GM23248 (cell line): Measurements from ENCODE around the gene MALL. TPM values are rescaled to one million over a fixed set of nuclear protein-coding genes. Genes with fewer than 3 reads are reported as not detected.
"Not testable (repeated sequence)": the region's sequence is repeated elsewhere in the genome, so short reads cannot be mapped to it uniquely, and the experiment has no call there.

ENCODE experiments used
- DNase-seq: peaks from one replicate; pipeline ENCODE4 v3.0.0-alpha.2; 2015
- H2AFZ ChIP-seq: fragments of 200-600 bp; sonication (generic); 2 replicates; pipeline ENCODE4 v1.6.1; 2016; ENCODE audit warnings: antibody characterized with exemption
- H3F3A ChIP-seq: fragments of 200-600 bp; sonication (generic); 2 replicates; pipeline ENCODE4 v1.6.1; 2016; ENCODE audit warnings: mild to moderate bottlenecking, antibody characterized with exemption, mixed run types; ENCODE audit not compliant: insufficient read depth
- H3K27ac ChIP-seq: fragments of 200-600 bp; sonication (generic); 2 replicates; pipeline ENCODE4 v1.5.1; 2016; ENCODE audit warnings: mild to moderate bottlenecking
- H3K27me3 ChIP-seq: fragments of 200-600 bp; sonication (generic); replicated peaks from 2 replicates; pipeline ENCODE4 v1.6.1; 2016; ENCODE audit warnings: mild to moderate bottlenecking; ENCODE audit not compliant: insufficient read depth
- H3K36me3 ChIP-seq: fragments of 200-600 bp; sonication (generic); 2 replicates; pipeline ENCODE4 v1.6.1; 2016; ENCODE audit warnings: low read depth, mild to moderate bottlenecking
- H3K4me1 ChIP-seq: fragments of 200-600 bp; sonication (generic); 2 replicates; pipeline ENCODE4 v1.6.1; 2016; ENCODE audit warnings: mild to moderate bottlenecking; ENCODE audit not compliant: insufficient read depth
- H3K4me2 ChIP-seq: fragments of 200-600 bp; sonication (generic); one replicate; pipeline ENCODE4 v1.6.1; 2016; ENCODE audit warnings: mild to moderate bottlenecking; ENCODE audit not compliant: unreplicated experiment
- H3K4me3 ChIP-seq: fragments of 200-600 bp; sonication (generic); 2 replicates; pipeline ENCODE4 v1.5.1; 2016; ENCODE audit warnings: mild to moderate bottlenecking
- H3K79me2 ChIP-seq: fragments of 200-600 bp; sonication (generic); 2 replicates; pipeline ENCODE4 v1.6.1; 2016; ENCODE audit warnings: mild to moderate bottlenecking; ENCODE audit not compliant: insufficient read depth
- H3K9ac ChIP-seq: fragments of 200-600 bp; sonication (generic); 2 replicates; pipeline ENCODE4 v1.6.1; 2016; ENCODE audit warnings: mild to moderate bottlenecking
- H3K9me2 ChIP-seq: fragments of 200-600 bp; sonication (generic); 2 replicates; pipeline ENCODE4 v1.6.1; 2016; ENCODE audit warnings: mixed run types, mild to moderate bottlenecking, moderate library complexity; ENCODE audit not compliant: insufficient read depth
- H3K9me3 ChIP-seq: fragments of 200-600 bp; sonication (generic); one replicate; pipeline ENCODE4 v1.6.1; 2017; ENCODE audit warnings: low read depth
- H4K20me1 ChIP-seq: fragments of 200-600 bp; sonication (generic); 2 replicates; pipeline ENCODE4 v1.6.0; 2016; ENCODE audit not compliant: insufficient read depth
- EZH2 ChIP-seq: fragments of 200-600 bp; sonication (generic); IDR thresholded peaks from 2 replicates; pipeline ENCODE4 v1.6.1; 2018; ENCODE audit warnings: antibody characterized with exemption, mild to moderate bottlenecking; ENCODE audit not compliant: insufficient read depth, poor library complexity, severe bottlenecking
- EZH2phosphoT487 ChIP-seq: fragments of 200-600 bp; sonication (generic); IDR thresholded peaks from 2 replicates; pipeline ENCODE4 v1.6.1; 2018; ENCODE audit warnings: antibody characterized with exemption, moderate library complexity, mild to moderate bottlenecking, low read depth; ENCODE audit not compliant: insufficient read depth
- WGBS, 2 experiments: methylation state at CpG; one replicate each; pipeline ENCODE4 v1.1.6; 2015 to 2017; ENCODE audit warnings: low lambda C conversion rate in 2 of 2, low coverage in 1 of 2; ENCODE audit errors: missing lambda C conversion rate in 2 of 2; 5-methylcytosine and 5-hydroxymethylcytosine counted together
- in situ Hi-C: fragments of 300-500 bp; cut with MboI; formaldehyde crosslinking; loops from 2 replicates; pipeline ENCODE4 v1.15.0; 2020
- polyA plus RNA-seq: library from polyadenylated mRNA; unstranded; fragments of >200 nt; fragmentation: Nextera tagmentation; extraction: Ambion mirVana; gene quantifications from 2 replicates; pipeline ENCODE4 v1.2.1, GENCODE V29; 2016
- total RNA-seq: library from RNA; depleted of rRNA; stranded (reverse); fragments of >200 nt; shearing (Covaris generic); gene quantifications from 2 replicates; pipeline ENCODE4 v1.2.3, GENCODE V29; 2014

The MALL gene
- total and polyA plus RNA-seq, 2 experiments from 2014 or later, result 43.7 to 61.6 TPM

GRCh38 chr2:110099038-110099425, 16.6 kb downstream of the MALL start:
- Histone ChIP-seq H3K79me2 (0 out of 2 replicates have a peak, but pooled peaks cover 2% of the 10 kb centered on the region), H3K9ac (no peak overlapping the region), H3K4me3 (no peak overlapping the region), H3F3A (peaks cover 9% of the 10 kb centered on the region), H3K9me3 (no peaks in the 10 kb centered on the region), H3K4me1 (peaks cover 27% of the 10 kb centered on the region), H3K36me3 (no peaks in the 10 kb centered on the region), H3K9me2 (no peaks in the 10 kb centered on the region), H3K4me2 (no peak overlapping the region), H3K27me3 (no peaks in the 10 kb centered on the region), H3K27ac (no peak overlapping the region), H2AFZ (no peak overlapping the region), H4K20me1 (no peaks in the 10 kb centered on the region)
- TF ChIP-seq EZH2phosphoT487 (no peak), EZH2 (no peak)
- in situ Hi-C loops, result no loop called here
- DNase-seq, result no peak
- 99 to 100% methylated on average over 6 of the region's 6 CpGs for WGBS, 2 experiments

DNA sequence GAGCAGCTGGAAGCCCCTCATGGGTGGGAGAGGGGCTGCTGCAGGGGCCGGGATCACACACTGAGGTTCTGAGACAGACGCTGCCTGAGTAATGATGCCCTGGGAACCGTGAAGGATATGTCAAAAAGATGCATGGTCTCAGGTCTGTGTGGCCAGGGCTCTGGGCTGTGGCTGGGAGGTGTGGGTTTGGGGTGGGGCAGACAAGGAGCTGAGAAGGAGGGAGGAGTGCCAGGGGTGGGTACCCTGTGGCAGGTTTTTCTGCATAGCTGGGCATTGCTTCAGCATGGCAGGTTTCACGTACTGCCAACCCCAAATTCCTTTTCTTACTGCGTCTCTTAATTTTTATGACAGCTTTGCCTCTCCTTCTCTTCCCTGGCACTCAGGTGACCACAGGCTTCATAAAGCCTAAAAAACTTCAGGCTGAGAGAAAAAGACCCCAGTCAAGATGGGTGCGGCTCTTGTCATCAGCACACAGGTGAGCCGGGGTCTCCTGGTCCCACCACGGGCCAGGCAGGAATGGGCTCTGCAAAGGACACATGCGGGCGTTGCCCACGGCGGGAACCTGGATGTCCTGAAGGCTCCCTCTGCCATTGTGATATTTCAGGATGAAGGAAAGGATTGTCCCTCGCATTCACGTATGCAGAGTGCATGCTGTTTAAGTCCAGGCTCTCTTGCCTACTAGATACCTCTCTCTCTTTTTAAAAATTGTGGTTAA, 18.0 kb downstream of the MALL start:
- Histone ChIP-seq H4K20me1 (no peaks in the 10 kb centered on the region), H3F3A (peaks cover 9% of the 10 kb centered on the region), H3K9me3 (no peaks in the 10 kb centered on the region), H3K4me1 (peaks cover 23% of the 10 kb centered on the region), H2AFZ (no peak overlapping the region; the same call in 1 of the 2 replicates), H3K27me3 (no peaks in the 10 kb centered on the region), H3K79me2 (no peaks in the 10 kb centered on the region), H3K27ac (no peak overlapping the region), H3K9ac (no peak overlapping the region), H3K36me3 (no peaks in the 10 kb centered on the region), H3K4me3 (no peak overlapping the region), H3K9me2 (no peaks in the 10 kb centered on the region), H3K4me2 (no peak overlapping the region)
- no peak for DNase-seq
- in situ Hi-C loops, result no loop called here
- TF ChIP-seq EZH2 (no peak), EZH2phosphoT487 (no peak)
- whole genome bisulfite sequencing, 2 experiments, result 83 to 89% methylated on average over 13 to 14 of the region's 14 CpGs

- TF ChIP-seq EZH2phosphoT487 (no peak), EZH2 (no peak)
- Histone ChIP-seq H3K4me1 (peaks cover 11% of the 10 kb centered on the region), H2AFZ (no peak overlapping the region), H3K27me3 (no peaks in the 10 kb centered on the region), H3F3A (no peaks in the 10 kb centered on the region), H3K36me3 (no peaks in the 10 kb centered on the region), H3K27ac (no peak overlapping the region), H4K20me1 (no peaks in the 10 kb centered on the region), H3K9me3 (no peaks in the 10 kb centered on the region), H3K4me2 (no peak overlapping the region), H3K9me2 (no peaks in the 10 kb centered on the region), H3K9ac (no peak overlapping the region), H3K4me3 (no peak overlapping the region), H3K79me2 (no peaks in the 10 kb centered on the region)
- WGBS, 2 experiments, result 89 to 92% methylated on average over 8 of the region's 8 CpGs
- DNase-seq, result no peak
- in situ Hi-C loops, result no loop called here
Observed at GRCh38 chr2:110095994-110096633, 19.5 kb downstream of the MALL start.

DNA sequence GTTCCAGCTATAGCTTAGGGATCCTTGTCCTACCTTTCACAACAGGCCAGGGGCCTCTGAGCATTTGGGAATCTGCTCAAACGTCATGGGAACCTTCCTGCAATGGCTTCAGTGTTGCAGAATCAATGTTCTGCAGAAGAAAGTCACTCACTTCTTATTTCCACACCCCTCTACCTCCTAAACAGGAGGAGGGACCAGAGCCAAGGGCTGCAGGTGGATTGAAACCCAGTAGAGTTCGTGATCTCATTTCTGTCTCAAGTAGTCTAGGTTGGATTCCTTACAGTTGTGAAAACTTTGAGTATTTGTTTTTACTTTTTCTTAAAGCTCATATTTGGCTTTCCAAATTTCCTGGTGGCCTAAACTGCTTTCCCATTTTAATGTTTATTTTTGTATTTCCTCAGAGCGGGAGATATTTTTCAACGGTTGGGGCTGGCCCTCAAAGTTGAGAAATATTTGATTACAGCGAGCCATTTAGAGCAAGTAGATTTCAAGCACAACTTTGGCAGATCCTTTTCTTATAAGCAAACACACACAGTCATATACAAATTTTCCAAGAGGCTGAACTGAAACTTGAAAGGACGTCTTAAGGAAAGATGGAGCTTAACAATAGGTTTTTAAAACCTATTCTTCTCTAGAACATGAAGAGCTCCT, 20.6 kb downstream of the MALL start:
- H3K4me1 ChIP-seq, H3K79me2 ChIP-seq, H4K20me1 ChIP-seq, H3K9ac ChIP-seq, in situ Hi-C loops, H3K27me3 ChIP-seq, H3K9me3 ChIP-seq, H2AFZ ChIP-seq, H3K4me2 ChIP-seq, DNase-seq, H3K4me3 ChIP-seq, H3F3A ChIP-seq, H3K27ac ChIP-seq, H3K36me3 ChIP-seq, H3K9me2 ChIP-seq: not testable (repeated sequence)
- 67 to 69% methylated on average over 5 of the region's 6 CpGs for WGBS, 2 experiments

DNA sequence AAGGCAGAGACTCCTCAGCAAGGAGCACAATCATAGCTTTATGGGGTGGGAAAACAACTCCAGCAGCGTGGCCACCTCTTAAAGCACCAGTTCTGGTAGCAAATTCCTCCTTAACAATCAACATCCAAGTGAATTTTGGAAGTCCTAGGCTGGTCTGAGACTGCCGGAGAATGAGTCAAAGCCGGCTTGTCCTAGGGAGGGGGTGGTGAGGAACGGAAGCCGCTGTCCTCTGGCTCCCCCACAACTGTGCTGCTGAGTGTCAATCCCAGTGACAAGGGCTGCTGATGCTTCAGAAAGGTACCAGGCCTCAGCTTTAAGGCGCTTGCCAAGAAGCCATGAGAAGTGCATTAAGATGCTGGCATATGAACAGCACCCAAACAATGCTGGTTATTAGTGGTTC, 21.7 kb downstream of the MALL start:
- DNase-seq, in situ Hi-C loops: not testable (repeated sequence)
- no CpG with 5 or more reads among the region's 6 CpGs for WGBS, 2 experiments

GRCh38 chr2:110090164-110090563, 25.5 kb downstream of the MALL start:
- H3K9me2 ChIP-seq, H3K79me2 ChIP-seq, H3K27me3 ChIP-seq, H3K9me3 ChIP-seq, H3F3A ChIP-seq, DNase-seq, H3K4me2 ChIP-seq, H3K4me3 ChIP-seq, H3K9ac ChIP-seq, in situ Hi-C loops, H4K20me1 ChIP-seq, H3K4me1 ChIP-seq, H3K36me3 ChIP-seq, H2AFZ ChIP-seq, H3K27ac ChIP-seq: not testable (repeated sequence)
- 50% methylated on average over 2 of the region's 4 CpGs for WGBS, 2 experiments

More for the DNA sequence above, 21.7 kb downstream of the MALL start:
- H3K27me3 ChIP-seq, H3K4me3 ChIP-seq, H2AFZ ChIP-seq, H3F3A ChIP-seq, H3K79me2 ChIP-seq, H3K9me2 ChIP-seq, H4K20me1 ChIP-seq, H3K4me1 ChIP-seq, H3K9ac ChIP-seq, H3K9me3 ChIP-seq, H3K27ac ChIP-seq, H3K4me2 ChIP-seq, H3K36me3 ChIP-seq: not testable (repeated sequence)
